H1 (cell line): ENCODE results near the gene CHST2. TPM values are rescaled to one million over a fixed set of nuclear protein-coding genes. Genes with fewer than 3 reads are reported as not detected.

Source experiments
- CTCF ChIA-PET: fragments of 300-600 bp; sonication (Branson Sonifier 250); formaldehyde crosslinking; loops from one replicate; lab custom pipeline; 2021; ENCODE audit not compliant: partially characterized antibody; lab: Charles Lee
- POLR2A ChIA-PET: fragments of 300-600 bp; sonication (Branson Sonifier 250); formaldehyde crosslinking; loops from one replicate; lab custom pipeline; 2021; ENCODE audit warnings: inconsistent platforms; ENCODE audit not compliant: partially characterized antibody; lab: Charles Lee
- DNase-seq, 2 experiments: peaks; one replicate each; pipeline versions ENCODE4 v3.0.0 to v3.0.0-alpha.2; 2010 to 2022; ENCODE audit warnings: low spot score in 2 of 2, low read depth in 1 of 2, mixed read lengths in 1 of 2
- FAIRE-seq: peaks from 2 replicates; lab custom pipeline; 2011; peaks lifted over from hg19 to GRCh38; lab: Jason Lieb, UNC
- H2AFZ ChIP-seq: 2 replicates; pipeline ENCODE4 v1.8.1; 2012; ENCODE audit warnings: low read length, inconsistent platforms
- H2AK5ac ChIP-seq: 2 replicates; pipeline ENCODE4 v1.6.1; 2013; ENCODE audit warnings: low read depth, low read length
- H2BK120ac ChIP-seq: replicated peaks from 2 replicates; pipeline ENCODE3; 2013; ENCODE audit warnings: low read depth, low read length, inconsistent platforms
- H2BK12ac ChIP-seq: 2 replicates; pipeline ENCODE4 v1.6.1; 2013; ENCODE audit warnings: low read depth, low read length
- H2BK15ac ChIP-seq: 2 replicates; pipeline ENCODE4 v1.6.1; 2013; ENCODE audit warnings: low read length
- H2BK20ac ChIP-seq: 2 replicates; pipeline ENCODE4 v1.6.1; 2013; ENCODE audit warnings: low read length
- H2BK5ac ChIP-seq: 2 replicates; pipeline ENCODE4 v1.6.1; 2013; ENCODE audit warnings: low read depth, low read length
- H3K14ac ChIP-seq: 2 replicates; pipeline ENCODE4 v1.6.1; 2013; ENCODE audit warnings: inconsistent platforms; ENCODE audit not compliant: insufficient read length
- H3K18ac ChIP-seq: 2 replicates; pipeline ENCODE4 v1.6.1; 2013; ENCODE audit warnings: low read length; ENCODE audit errors: extremely low read depth
- H3K23ac ChIP-seq: 2 replicates; pipeline ENCODE4 v1.6.1; 2013; ENCODE audit warnings: inconsistent platforms; ENCODE audit not compliant: insufficient read length
- H3K23me2 ChIP-seq: 2 replicates; pipeline ENCODE4 v1.6.1; 2013; ENCODE audit warnings: low read depth, low read length
- H3K27ac ChIP-seq: 2 replicates; pipeline ENCODE4 v1.6.1; 2011; ENCODE audit warnings: low read depth, low read length, inconsistent platforms
- H3K27me3 ChIP-seq, 4 experiments: replicated peaks in 1 of 4; 1 replicate in 1 of 4; 2 replicates in 3 of 4; pipeline versions ENCODE4 v1.6.1 to v1.8.1; 2011 to 2013; ENCODE audit warnings: low read length in 3 of 4, mild to moderate bottlenecking in 3 of 4, inconsistent platforms in 2 of 4, mixed read lengths in 2 of 4, moderate library complexity in 1 of 4; ENCODE audit not compliant: control insufficient read depth in 3 of 4, insufficient read depth in 3 of 4; ENCODE audit errors: extremely low read depth in 1 of 4
- H3K36me3 ChIP-seq, 4 experiments: 2 replicates each; pipeline versions ENCODE4 v1.6.1 to v1.8.1; 2011 to 2013; ENCODE audit warnings: mild to moderate bottlenecking in 4 of 4, low read length in 3 of 4, moderate library complexity in 2 of 4, control low read depth in 1 of 4, inconsistent platforms in 1 of 4; ENCODE audit not compliant: insufficient read depth in 4 of 4, control insufficient read depth in 2 of 4
- H3K4ac ChIP-seq: replicated peaks from 2 replicates; pipeline ENCODE3; 2013; ENCODE audit warnings: low read length, low read depth, mixed read lengths, inconsistent platforms; ENCODE audit not compliant: insufficient read length
- H3K4me1 ChIP-seq, 4 experiments: replicated peaks in 1 of 4; 1 replicate in 1 of 4; 2 replicates in 3 of 4; pipeline versions ENCODE4 v1.6.1 to v1.8.1; 2011 to 2013; ENCODE audit warnings: low read length in 3 of 4, inconsistent platforms in 2 of 4, mixed read lengths in 1 of 4; ENCODE audit not compliant: insufficient read depth in 4 of 4, control insufficient read depth in 3 of 4
- H3K4me2 ChIP-seq, 2 experiments: 2 replicates each; pipeline versions ENCODE4 v1.6.1 to v1.8.1; 2011 to 2013; ENCODE audit warnings: low read depth in 2 of 2, low read length in 2 of 2, control low read depth in 1 of 2, inconsistent platforms in 1 of 2, mild to moderate bottlenecking in 1 of 2; ENCODE audit not compliant: insufficient read depth in 1 of 2
- H3K4me3 ChIP-seq, 4 experiments: fragments of 200-600, 300-600 bp in 1 of 4; sonication (generic), shearing (Covaris generic), sonication (Bioruptor Twin) in 1 of 4; 2 replicates each; pipeline versions ENCODE4 v1.5.1 to v1.8.1; 2011 to 2016; ENCODE audit warnings: low read length in 4 of 4, low read depth in 3 of 4, control low read depth in 2 of 4, inconsistent platforms in 2 of 4, mild to moderate bottlenecking in 2 of 4, mixed read lengths in 1 of 4, moderate library complexity in 1 of 4; ENCODE audit not compliant: insufficient read depth in 2 of 4; ENCODE audit errors: extremely low read depth in 1 of 4
- H3K56ac ChIP-seq: replicated peaks from 2 replicates; pipeline ENCODE3; 2013; ENCODE audit warnings: low read depth, mild to moderate bottlenecking, mixed read lengths, low read length, inconsistent platforms; ENCODE audit not compliant: insufficient read length
- H3K79me1 ChIP-seq: 2 replicates; pipeline ENCODE4 v1.6.1; 2013; ENCODE audit warnings: low read depth, low read length, control low read depth
- H3K79me2 ChIP-seq, 2 experiments: 2 replicates each; pipeline versions ENCODE4 v1.6.1 to v1.8.1; 2012 to 2013; ENCODE audit warnings: low read length in 2 of 2, mild to moderate bottlenecking in 2 of 2, inconsistent platforms in 1 of 2; ENCODE audit not compliant: insufficient read depth in 2 of 2, control insufficient read depth in 1 of 2
- H3K9ac ChIP-seq, 4 experiments: replicated peaks in 1 of 4; 1 replicate in 1 of 4; 2 replicates in 3 of 4; pipeline versions ENCODE4 v1.6.1 to v1.8.1; 2011 to 2013; ENCODE audit warnings: low read depth in 3 of 4, low read length in 3 of 4, control low read depth in 2 of 4, mild to moderate bottlenecking in 2 of 4, moderate library complexity in 2 of 4, inconsistent platforms in 1 of 4; ENCODE audit errors: extremely low read depth in 1 of 4
- H3K9me3 ChIP-seq, 2 experiments: 2 replicates each; pipeline versions ENCODE4 v1.6.1 to v1.8.1; 2012 to 2013; ENCODE audit warnings: mild to moderate bottlenecking in 2 of 2, moderate library complexity in 2 of 2, control low read depth in 1 of 2, inconsistent platforms in 1 of 2, low read depth in 1 of 2, low read length in 1 of 2, mixed read lengths in 1 of 2; ENCODE audit not compliant: insufficient read depth in 2 of 2
- H4K20me1 ChIP-seq, 2 experiments: replicated peaks in 1 of 2; 2 replicates each; pipeline versions ENCODE3 to v1.8.1; 2011 to 2013; ENCODE audit warnings: inconsistent platforms in 2 of 2, low read length in 2 of 2, mild to moderate bottlenecking in 1 of 2; ENCODE audit not compliant: insufficient read depth in 2 of 2, control insufficient read depth in 1 of 2
- H4K5ac ChIP-seq: 2 replicates; pipeline ENCODE4 v1.6.1; 2013; ENCODE audit warnings: low read length, low read depth, mixed read lengths, inconsistent platforms; ENCODE audit not compliant: insufficient read length
- H4K8ac ChIP-seq: 2 replicates; pipeline ENCODE4 v1.8.0; 2013; ENCODE audit warnings: mild to moderate bottlenecking, moderate library complexity, low read length, inconsistent platforms; ENCODE audit not compliant: insufficient read depth; ENCODE audit errors: extremely low read depth
- H4K91ac ChIP-seq: replicated peaks from 2 replicates; pipeline ENCODE3; 2013; ENCODE audit warnings: low read length, mixed read lengths, inconsistent platforms; ENCODE audit not compliant: insufficient read length
- CHD1 ChIP-seq: IDR thresholded peaks from 2 replicates; pipeline ENCODE4 v1.6.1; 2012; ENCODE audit warnings: low read depth, low read length, improper control_type of control experiment
- CREB1 ChIP-seq: IDR thresholded peaks from 2 replicates; pipeline ENCODE4 v1.6.1; 2012; ENCODE audit warnings: inconsistent platforms
- SP1 ChIP-seq: IDR thresholded peaks from 2 replicates; pipeline ENCODE4 v1.6.1; 2011; ENCODE audit warnings: low read depth, low read length
- SP4 ChIP-seq: IDR thresholded peaks from 2 replicates; pipeline ENCODE4 v1.6.1; 2012; ENCODE audit warnings: low read length, inconsistent platforms
- SUZ12 ChIP-seq: fragments of 200-600 bp; sonication (generic); IDR thresholded peaks from 2 replicates; pipeline ENCODE4 v1.6.1; 2012; ENCODE audit warnings: mild to moderate bottlenecking, inconsistent platforms, low read length, moderate library complexity, mixed read lengths
- USF2 ChIP-seq: IDR thresholded peaks from 2 replicates; pipeline ENCODE4 v1.6.1; 2011; ENCODE audit warnings: low read length, improper control_type of control experiment
- WGBS, 2 experiments: shearing (Covaris generic) in 1 of 2; methylation state at CpG; one replicate each; pipeline versions ENCODE4 v1.1.6 to v1.1.7; 2013 to 2015; ENCODE audit warnings: low lambda C conversion rate in 2 of 2, mixed read lengths in 2 of 2, inconsistent platforms in 1 of 2, low coverage in 1 of 2, missing lambda C conversion rate in 1 of 2; ENCODE audit not compliant: insufficient replicate concordance in 2 of 2, insufficient coverage in 1 of 2, insufficient read length in 1 of 2; ENCODE audit errors: extremely low coverage in 1 of 2, missing lambda C conversion rate in 1 of 2; 5-methylcytosine and 5-hydroxymethylcytosine counted together
- polyA plus RNA-seq, 7 experiments: library from polyadenylated mRNA; depleted of rRNA in 3 of 7; stranded (reverse) in 5 of 7; unstranded in 2 of 7; fragments of >200 nt in 5 of 7; fragments of 200-250 nt in 2 of 7; gene quantifications; 1 replicate in 5 of 7; 2 replicates in 1 of 7; 4 replicates in 1 of 7; pipeline versions ENCODE4 v1.2.1 to v1.2.3, GENCODE V29; 2011 to 2013; ENCODE audit warnings: missing spikeins in 2 of 7, mixed read lengths in 2 of 7
- total RNA-seq: library from RNA; stranded (reverse); fragmentation: NEBNext Ultra II Directional; extraction: Animal tissue kit (Norgen Biotek cat#: 25700); gene quantifications from 2 replicates; pipeline ENCODE4 v1.2.1, GENCODE V29; 2021

Gene CHST2
- total and polyA plus RNA-seq, 2 of the 8 experiments (the other 6 are each of a cell fraction or from before 2014, with no cell fraction given): 3.2 to 15.1 TPM

- no peak overlapping the region for H3K23ac ChIP-seq
- H3K27me3 ChIP-seq: no peaks in the 10 kb centered on the region
- no peak overlapping the region for H3K4me3 ChIP-seq
- no peak overlapping the region for H4K8ac ChIP-seq
- H2BK20ac ChIP-seq: no peak overlapping the region
- no peak overlapping the region for H4K91ac ChIP-seq
- peaks cover 0 to 14% of the 10 kb centered on the region in 2 experiments; a peak in 2 of 4 replicates for H3K9me3 ChIP-seq
- H2BK120ac ChIP-seq: no peak overlapping the region
- FAIRE-seq: no peak
- H2BK5ac ChIP-seq: no peak overlapping the region
- no peaks in the 10 kb centered on the region for H3K79me2 ChIP-seq
- no peak overlapping the region for H2BK12ac ChIP-seq
- no peak overlapping the region for H3K9ac ChIP-seq
- H3K27ac ChIP-seq: no peak overlapping the region
- H4K5ac ChIP-seq: no peak overlapping the region
- no peak overlapping the region for H3K4me2 ChIP-seq
- no peak overlapping the region for H3K14ac ChIP-seq
- no peak for DNase-seq
- no peaks in the 10 kb centered on the region; a peak in 1 of 7 replicates for H3K4me1 ChIP-seq
- no peak overlapping the region for H3K4ac ChIP-seq
- H3K23me2 ChIP-seq: no peaks in the 10 kb centered on the region
- H3K18ac ChIP-seq: no peak overlapping the region
- ChIA-PET POLR2A (interaction anchor here (0.6 to 0.8 kb wide), 2 partner anchors 20 to 137 kb away, joined by 3 read pairs; no protein-coding TSS in a partner anchor), CTCF (no interaction called here)
- H4K20me1 ChIP-seq: no peaks in the 10 kb centered on the region
- no peak overlapping the region for H2BK15ac ChIP-seq
- no peak overlapping the region for H3K56ac ChIP-seq
- H3K79me1 ChIP-seq: no peaks in the 10 kb centered on the region
- WGBS, 2 experiments: 97% methylated on average over 16 of the region's 17 CpGs; no CpG with 5 or more reads in 1 of the 2 experiments
- no peak overlapping the region for H2AK5ac ChIP-seq
- H2AFZ ChIP-seq: no peak overlapping the region
- H3K36me3 ChIP-seq: no peaks in the 10 kb centered on the region; a peak in 1 of 8 replicates
- TF ChIP-seq SP1 (no peak), CHD1 (no peak), SP4 (no peak), CREB1 (no peak), USF2 (no peak), SUZ12 (no peak)
These were observed 34.5 kb upstream of the CHST2 start for GRCh38 chr3:143084856-143085731.
